Heart left ventricle (tissue), 13 donors: ENCODE data around the gene RAB41.

Source experiments
- POLR2A ChIP-seq, 2 donors: fragments of 450-650 bp; IDR thresholded peaks; one replicate each; pipeline ENCODE4 v1.6.1; 2017; ENCODE audit warnings: antibody characterized with exemption in 2 of 2, mild to moderate bottlenecking in 2 of 2, moderate library complexity in 2 of 2
- TF ChIP-seq, protein P1 (sequence below), 12 donors: fragments of 200-600 bp; sonication (generic) in 4 of 12; IDR thresholded peaks; one replicate each; pipeline versions ENCODE4 v1.5.0 to v1.8.0; 2018 to 2022; ENCODE audit warnings: antibody characterized with exemption in 12 of 12, mild to moderate bottlenecking in 5 of 12
- donor health status: ischemic (EF 13 %, LVEDD 7.1; RV severe dilation, severe dysfunction).
- donor health status: DM: no; HTN: yes; CAD: no.
- donor health status: DM: no; HTN: no; CAD: no.
- donor health status: ischemic (EF 25% LVEDD 6.9; RV normal size, moderate dysfunction).
- donor health status: ischemic (EF 25% LVEDD 5.7; RV mildly dilated, moderate dysfunction).
- donor health status: ischemic (EF 35%, LVEDD 5.7; RV mildly dilated, moderate dysfunction).
- donor health status: nonischemic (EF 11% LVEDD 7.7; RV severe dilation, severe dysfunction).
- donor health status: DM: yes; HTN: yes; CAD: no.
- donor health status: PGD.
- donor health status: ischemic (EF 29% LVEDD 5.4; RV normal size, mild dysfunction).
- donor health status: nonischemic (EF 23%, LVEDD 6.1; RV moderate dilation, normal function).

DNA sequence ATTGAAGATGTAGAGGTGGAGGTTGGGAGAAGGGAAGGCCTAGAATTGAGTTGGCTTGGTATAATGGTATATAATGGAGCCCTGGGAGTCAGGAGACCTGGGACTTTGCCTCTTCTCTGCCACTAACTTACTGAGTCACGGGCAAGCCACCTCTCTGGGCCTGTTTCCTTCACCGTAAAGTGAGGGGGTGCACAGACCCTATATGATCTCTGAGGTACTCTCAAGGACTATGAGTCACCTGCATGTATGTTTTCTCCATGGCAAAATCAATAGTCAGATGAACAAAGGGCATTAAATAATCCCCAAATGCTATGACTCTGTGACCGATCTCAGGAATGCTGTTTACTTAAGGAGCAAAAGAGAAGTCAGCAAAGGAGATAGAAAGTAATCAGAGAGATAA, 27.1 kb upstream of the RAB41 start:
- TF ChIP-seq, protein P1, sequence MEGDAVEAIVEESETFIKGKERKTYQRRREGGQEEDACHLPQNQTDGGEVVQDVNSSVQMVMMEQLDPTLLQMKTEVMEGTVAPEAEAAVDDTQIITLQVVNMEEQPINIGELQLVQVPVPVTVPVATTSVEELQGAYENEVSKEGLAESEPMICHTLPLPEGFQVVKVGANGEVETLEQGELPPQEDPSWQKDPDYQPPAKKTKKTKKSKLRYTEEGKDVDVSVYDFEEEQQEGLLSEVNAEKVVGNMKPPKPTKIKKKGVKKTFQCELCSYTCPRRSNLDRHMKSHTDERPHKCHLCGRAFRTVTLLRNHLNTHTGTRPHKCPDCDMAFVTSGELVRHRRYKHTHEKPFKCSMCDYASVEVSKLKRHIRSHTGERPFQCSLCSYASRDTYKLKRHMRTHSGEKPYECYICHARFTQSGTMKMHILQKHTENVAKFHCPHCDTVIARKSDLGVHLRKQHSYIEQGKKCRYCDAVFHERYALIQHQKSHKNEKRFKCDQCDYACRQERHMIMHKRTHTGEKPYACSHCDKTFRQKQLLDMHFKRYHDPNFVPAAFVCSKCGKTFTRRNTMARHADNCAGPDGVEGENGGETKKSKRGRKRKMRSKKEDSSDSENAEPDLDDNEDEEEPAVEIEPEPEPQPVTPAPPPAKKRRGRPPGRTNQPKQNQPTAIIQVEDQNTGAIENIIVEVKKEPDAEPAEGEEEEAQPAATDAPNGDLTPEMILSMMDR (IDR thresholded peaks at IDR 0.05) = no peak
- no peak for TF ChIP-seq POLR2A (IDR thresholded peaks at IDR 0.05)
